Measurements from ENCODE around the gene GOLGA3. TPM values are rescaled to one million over a fixed set of nuclear protein-coding genes. Genes with fewer than 3 reads are reported as not detected.
"Not testable (repeated sequence)": the region's sequence is repeated elsewhere in the genome, so short reads cannot be mapped to it uniquely, and the experiment has no call there.

The GOLGA3 gene
- total RNA-seq, 1 experiment from 2014 or later, result 24.7 TPM

DNA sequence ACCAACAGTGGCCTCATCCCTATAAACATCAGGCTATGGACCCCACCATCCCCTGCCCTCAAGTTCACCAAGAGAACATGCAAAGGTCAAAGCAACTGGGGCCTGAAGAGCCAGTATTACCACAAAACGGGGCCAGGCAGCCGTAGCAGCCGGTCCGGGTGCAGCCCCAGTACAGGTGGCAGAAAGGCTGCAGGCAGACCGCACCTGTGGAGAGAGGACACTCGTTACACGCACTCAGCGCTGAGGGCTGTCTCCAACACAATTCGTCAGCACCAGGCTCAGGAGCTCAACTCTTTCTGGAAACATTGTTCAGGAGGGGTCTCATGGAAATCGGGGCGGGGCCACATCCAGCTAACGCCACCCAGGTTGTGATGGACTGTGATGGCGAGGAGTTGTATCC is 19.9 kb upstream of the GOLGA3 start:
- in situ Hi-C loops (cut with HindIII; ENCODE audit: low sequenced_read_pairs), result no loop called here

DNA sequence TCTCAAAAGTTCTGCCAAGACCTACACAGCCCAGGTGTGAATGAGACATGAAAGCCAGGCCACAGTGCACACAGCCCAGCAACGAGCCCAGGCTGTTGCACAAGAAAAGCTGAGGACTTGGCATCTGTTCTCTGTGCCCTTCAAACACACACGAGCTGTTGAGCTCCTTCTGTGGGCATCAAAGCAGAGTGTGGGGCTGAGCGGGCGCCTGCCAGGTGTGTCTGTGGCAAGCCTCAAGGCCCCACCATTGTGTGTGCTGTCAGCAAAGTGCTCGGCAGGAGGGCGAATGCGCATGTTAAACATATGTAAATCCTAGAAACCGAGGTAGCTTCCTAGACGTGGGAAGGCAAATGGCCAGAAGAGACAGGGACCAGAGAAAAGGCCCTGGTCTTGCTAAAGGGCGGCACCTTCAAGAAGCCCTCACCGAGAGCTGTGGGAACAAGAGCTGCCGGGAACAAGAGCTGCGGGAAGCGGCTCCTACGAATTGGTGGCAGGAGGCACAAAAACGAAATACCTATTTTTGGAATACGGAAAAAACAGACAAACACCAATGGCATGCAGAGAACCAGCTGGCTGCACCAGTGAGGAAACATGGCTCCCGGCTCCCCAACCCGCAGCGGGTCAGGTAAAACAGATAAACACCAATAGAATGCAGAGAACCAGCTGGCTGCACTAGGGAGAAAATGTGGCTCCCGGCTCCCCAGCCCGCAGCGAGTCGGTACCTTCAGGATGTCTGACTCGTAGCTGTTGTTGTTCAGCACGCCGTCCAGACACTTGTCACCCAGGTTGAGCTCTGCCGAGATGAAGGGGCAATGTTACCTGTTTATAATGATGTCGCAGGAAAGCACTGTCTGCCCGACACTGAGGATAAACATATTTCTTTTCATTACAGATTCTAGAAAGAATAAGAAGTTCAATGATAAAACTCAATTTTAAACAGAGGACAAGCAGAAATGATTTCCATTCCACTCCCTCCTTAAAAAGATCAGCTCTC is 19.0 kb upstream of the GOLGA3 start:
- peak; percentile 84 for DNase-seq (ENCODE audit: low spot score)
- in situ Hi-C loops (cut with HindIII; ENCODE audit: low sequenced_read_pairs), result no loop called here

More for the DNA sequence above, 19.9 kb upstream of the GOLGA3 start:
- peak; percentile 36 for DNase-seq (ENCODE audit: low spot score)

DNA sequence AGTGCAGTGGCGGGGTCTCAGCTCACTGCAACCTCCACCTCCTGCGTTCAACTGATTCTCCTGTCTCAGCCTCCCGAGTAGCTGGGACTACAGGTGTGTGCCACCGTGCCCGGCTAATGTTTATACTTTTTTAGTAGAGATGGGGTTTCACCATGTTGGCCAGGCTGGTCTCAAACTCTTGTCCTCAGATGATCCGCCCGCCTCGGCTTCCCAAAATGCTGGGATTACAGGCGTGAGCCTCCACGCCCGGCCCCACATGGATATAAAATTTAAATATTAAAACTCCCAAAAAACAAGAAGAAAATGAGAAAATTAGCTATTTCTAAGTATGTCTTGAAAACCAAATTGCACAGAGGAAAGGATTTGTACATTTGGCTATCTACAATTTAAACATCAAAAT is 16.0 kb upstream of the GOLGA3 start:
- in situ Hi-C loops (cut with HindIII; ENCODE audit: low sequenced_read_pairs); DNase-seq (ENCODE audit: low spot score): not testable (repeated sequence)

DNA sequence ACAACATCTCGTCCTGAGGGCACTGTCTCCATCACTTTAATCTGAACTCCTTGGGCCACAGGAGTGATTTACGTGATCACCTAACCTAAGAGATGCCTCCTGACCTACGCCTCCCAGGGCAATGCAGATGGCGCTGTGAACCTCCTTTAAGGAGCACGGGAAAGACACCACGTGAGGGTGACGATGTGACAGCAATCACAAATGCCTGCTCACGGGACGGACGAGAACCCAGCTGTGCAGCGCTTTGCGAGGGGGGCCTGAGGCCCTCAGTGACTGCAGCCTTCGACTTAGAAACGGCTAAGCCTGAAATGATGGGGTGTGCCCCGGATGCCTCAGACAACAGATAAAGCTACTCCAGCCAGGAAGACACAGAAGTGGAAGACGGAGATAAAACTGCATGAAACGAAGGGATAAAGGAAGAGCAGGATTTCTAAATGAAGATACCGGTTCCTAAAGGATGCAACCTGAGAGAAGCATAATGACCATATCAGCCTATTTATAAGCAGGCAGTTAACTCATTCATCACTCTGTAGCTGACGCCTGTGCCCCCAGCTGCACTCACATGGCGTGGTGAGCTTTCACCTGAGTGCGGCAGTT is 13.9 kb upstream of the GOLGA3 start:
- no peak for DNase-seq (ENCODE audit: low spot score)
- in situ Hi-C loops (cut with HindIII; ENCODE audit: low sequenced_read_pairs), result no loop called here

DNA sequence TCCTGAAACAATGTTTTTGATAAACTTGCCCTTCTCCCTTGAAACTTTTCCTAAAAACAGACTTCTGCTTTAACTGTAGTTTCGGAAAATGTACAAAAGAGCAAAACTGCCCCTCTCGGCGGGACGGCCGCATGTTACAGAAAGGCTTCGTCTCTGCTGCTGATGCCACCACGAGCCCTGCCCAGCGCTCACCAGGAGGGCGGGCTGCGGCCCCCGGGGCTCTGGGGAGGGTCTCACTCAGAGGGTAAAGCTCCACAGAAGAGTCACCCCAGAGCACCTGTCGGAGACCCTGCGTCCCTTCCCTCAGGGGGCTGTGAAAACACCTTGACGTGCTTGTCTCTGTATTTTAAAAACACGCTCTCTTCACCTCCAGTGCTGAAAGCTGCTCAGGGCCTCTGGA is 12.5 kb upstream of the GOLGA3 start:
- no peak for DNase-seq (ENCODE audit: low spot score)
- in situ Hi-C loops (cut with HindIII; ENCODE audit: low sequenced_read_pairs), result no loop called here

DNA sequence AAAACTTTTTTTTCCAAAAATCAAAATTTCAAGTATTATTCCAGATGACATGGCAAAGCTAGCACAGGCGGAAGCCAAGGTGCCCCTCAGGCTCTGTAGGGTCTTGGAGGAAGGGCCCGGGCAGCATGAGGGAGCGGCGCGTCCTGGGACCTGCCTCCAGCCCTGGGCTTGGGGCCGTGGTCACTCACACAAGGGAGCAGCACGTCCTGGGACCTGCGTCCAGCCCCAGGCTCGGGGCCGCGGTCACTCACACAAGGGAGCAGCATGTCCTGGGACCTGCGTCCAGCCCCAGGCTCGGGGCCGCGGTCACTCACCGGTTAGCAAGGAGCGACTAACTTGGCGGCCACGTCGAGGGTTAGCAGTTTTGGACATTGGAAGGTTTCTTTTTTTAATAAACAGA is 11.9 kb upstream of the GOLGA3 start:
- in situ Hi-C loops (cut with HindIII; ENCODE audit: low sequenced_read_pairs), result no loop called here
- DNase-seq (ENCODE audit: low spot score), result no peak

DNA sequence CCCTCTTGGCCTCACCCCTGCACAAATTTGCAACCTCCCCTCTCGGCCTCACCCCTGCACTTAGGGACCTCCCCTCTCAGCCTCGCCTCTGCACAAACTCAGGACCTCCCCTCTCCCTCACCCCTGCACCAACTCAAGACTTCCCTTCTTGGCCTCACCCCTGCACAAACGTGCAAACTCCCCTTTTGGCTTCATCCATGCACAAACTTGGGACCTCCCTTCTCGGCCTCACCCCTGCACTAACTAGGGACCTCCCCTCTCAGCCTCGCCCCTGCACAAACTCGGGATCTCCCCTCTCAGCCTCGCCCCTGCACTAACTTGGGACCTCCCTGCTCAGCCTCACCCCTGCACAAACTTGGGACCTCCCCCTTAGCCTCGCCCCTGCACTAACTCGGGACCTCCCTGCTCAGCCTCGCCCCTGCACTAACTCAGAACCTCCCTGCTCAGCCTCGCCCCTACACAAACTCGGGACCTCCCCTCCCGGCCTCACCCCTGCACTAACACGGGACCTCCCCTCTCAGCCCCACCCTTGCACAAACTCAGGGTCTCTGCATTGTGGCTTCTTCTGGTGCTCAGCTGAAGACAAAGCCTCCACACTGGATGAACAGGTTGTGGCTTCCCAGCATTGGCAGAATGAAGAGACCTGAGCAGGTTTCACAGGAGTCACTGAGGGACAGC is 11.0 kb upstream of the GOLGA3 start:
- DNase-seq (ENCODE audit: low spot score), result no peak
- in situ Hi-C loops (cut with HindIII; ENCODE audit: low sequenced_read_pairs), result no loop called here

DNA sequence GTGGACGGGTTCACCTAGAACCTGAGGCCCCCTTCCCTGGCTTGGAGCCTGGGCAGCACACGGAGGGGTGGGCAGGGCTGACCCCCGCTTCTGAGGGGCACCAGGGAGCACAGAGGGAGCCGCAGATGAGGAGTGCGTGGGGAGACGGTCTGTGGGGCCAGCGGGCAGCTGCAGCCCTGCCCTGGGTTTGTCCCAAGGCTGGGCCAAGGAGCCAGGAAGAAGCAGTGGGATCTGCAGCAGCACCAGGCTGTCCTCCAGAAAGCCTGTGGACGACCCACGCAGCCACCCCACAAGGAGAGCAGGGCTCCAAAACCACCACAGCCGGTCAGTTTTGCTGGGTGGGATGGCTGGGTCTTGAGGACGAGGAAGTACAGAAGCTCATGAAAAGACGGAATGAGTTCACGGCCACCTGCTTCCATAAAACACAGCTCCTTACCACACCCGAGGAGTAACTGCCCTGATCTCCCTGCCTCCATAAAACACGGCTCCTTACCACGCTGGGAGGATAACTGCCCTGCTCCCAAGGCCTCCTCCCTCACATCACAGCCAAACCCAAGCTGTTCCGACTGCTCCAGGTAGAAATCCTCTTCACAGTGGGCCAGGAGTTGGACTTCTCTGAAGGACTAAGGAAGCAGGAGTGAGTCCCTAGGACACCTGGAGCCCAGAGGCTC is 9.9 kb upstream of the GOLGA3 start:
- in situ Hi-C loops (cut with HindIII; ENCODE audit: low sequenced_read_pairs), result no loop called here
- peak; percentile 20 for DNase-seq (ENCODE audit: low spot score)

DNA sequence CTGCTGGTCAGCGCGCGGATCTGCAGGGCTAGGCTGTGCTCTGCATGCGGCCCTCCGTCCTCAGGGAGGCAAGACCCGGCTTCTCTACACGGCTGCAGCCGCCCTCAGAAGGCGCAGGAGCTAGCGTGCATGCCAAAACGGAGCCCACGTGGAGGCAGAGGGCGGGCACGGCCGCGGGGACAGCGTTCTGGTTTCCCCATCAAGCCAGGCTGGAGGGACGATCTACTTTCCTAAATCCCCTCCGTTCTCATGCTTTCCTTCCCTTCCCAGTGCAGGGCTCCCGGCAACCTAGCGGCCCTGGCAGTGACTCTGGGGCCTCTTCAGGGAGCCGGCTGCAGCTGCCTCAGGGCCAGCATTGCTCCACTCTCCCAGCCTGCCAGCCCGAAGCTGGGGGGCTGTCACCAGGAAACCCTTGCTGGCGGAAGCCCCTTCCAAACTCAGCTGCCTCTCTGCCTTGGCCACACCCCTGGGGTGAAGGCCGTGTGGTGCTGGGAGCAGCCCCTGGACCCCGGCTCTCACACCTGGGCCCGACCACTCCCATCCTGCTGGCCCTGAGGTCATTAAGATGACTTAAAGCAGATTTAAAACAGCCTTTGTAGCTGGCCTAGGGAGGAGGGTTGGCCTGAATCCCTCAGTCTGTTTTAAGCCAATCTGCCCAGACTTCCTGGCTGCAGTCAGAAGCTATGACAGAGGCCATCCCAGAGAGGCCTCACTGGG is 9.2 kb upstream of the GOLGA3 start:
- peak; percentile 77 for DNase-seq (ENCODE audit: low spot score)
- in situ Hi-C loops (cut with HindIII; ENCODE audit: low sequenced_read_pairs), result no loop called here

DNA sequence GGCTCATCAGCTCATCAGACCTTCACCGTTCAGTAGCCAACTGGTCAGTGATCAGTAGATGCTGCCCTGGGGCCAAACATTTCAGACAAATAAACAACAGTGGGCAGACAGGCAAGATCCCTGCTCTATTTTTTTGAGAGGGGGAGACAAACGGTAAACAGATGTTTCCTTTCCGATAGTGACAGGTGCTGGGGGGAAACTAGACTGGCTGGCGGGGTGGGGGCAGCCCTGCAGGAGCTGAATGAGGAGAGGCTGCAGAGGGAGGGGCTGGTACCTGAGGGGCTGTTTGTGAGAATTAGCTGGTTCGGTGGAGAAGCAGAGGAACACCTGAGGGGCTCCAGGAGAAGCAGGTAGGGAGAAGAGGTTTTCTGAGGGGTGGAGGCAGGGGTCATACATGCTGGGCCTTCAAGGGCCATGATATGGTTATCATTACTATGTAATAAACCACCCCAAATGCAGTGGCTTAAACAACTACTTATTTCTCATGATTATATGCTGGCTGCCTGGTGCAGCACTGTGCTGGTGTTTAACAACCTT is 8.2 kb upstream of the GOLGA3 start:
- peak; percentile 58 for DNase-seq (ENCODE audit: low spot score)

DNA sequence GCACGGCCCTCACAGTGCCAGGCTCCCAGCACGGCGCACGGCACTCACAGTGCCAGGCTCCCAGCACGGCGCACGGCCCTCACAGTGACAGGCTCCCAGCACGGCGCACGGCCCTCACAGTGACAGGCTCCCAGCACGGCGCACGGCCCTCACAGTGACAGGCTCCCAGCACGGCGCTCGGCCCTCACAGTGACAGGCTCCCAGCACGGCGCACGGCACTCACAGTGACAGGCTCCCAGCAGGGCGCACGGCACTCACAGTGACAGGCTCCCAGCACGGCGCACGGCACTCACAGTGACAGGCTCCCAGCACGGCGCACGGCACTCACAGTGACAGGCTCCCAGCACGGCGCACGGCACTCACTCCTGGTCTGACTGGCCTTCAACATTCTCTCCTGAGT is 7.6 kb upstream of the GOLGA3 start:
- DNase-seq (ENCODE audit: low spot score); in situ Hi-C loops (cut with HindIII; ENCODE audit: low sequenced_read_pairs): not testable (repeated sequence)

More for the DNA sequence above, 8.2 kb upstream of the GOLGA3 start:
- in situ Hi-C loops (cut with HindIII; ENCODE audit: low sequenced_read_pairs), result no loop called here

DNA sequence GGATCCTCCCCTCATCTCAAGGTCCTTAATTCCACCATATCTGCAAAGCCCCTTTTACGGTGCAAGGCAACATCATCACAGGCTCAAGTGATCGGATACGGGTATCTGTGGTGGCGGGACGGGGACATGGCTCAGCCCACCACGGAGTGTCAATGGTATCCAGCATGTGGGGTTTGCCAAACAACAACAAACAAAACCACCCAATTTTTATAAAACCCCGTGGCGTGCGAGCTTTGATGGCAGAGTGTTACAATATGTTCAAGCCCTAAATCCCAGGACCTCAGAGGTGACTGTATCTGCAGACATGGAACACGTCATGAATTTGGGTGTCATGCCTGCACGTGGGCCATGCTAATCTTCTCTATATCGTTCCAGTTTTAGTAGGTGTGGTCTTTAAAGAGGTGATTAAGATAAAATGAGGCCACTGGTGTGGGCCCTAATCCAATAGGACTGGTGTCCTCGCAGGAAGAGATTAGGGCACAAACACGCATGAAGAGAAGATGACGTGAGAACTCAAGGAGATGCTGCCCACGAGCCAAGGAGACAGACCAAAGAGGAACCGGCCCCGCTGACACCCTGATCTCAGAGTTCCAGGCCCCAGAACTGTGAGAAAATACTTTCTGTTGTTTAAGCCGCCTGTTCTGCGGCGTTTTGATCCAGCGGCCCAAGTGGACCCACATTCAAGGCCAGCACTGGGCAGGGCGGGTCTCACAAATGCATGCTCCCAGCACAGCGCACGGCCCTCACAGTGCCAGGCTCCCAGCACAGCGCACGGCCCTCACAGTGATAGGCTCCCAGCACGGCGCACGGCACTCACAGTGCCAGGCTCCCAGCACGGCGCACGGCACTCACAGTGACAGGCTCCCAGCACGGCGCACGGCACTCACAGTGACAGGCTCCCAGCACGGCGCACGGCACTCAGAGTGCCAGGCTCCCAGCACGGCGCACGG is 6.7 kb upstream of the GOLGA3 start:
- peak; percentile 73 for DNase-seq (ENCODE audit: low spot score)
- in situ Hi-C loops (cut with HindIII; ENCODE audit: low sequenced_read_pairs), result no loop called here

DNA sequence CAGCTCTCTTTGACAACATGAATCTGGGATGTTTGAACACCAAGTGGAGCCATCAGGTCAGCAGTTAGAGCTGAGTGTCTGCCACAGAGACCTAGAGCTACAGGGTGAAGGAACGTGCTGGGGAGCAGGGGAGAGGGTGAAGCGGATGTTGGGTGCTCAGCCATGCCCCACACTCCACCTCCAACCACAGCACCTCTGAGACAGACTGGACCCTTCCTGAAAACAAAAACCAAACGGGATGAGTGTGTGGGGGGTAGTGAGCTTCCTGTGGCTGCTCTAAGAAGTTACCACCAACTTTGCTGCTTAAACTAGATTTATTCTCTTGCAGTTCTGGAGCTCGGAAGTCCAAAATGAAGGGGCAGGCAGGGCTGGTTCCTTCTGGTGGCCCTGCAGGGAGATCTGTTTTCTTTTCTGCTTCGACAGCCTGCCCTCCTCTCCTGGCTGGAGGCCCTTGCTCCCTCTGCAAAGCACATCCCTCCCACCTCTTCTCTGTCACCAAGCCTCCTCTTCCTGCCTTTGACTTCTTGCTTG is 5.6 kb upstream of the GOLGA3 start:
- peak; percentile 64 for DNase-seq (ENCODE audit: low spot score)
- in situ Hi-C loops (cut with HindIII; ENCODE audit: low sequenced_read_pairs), result no loop called here

DNA sequence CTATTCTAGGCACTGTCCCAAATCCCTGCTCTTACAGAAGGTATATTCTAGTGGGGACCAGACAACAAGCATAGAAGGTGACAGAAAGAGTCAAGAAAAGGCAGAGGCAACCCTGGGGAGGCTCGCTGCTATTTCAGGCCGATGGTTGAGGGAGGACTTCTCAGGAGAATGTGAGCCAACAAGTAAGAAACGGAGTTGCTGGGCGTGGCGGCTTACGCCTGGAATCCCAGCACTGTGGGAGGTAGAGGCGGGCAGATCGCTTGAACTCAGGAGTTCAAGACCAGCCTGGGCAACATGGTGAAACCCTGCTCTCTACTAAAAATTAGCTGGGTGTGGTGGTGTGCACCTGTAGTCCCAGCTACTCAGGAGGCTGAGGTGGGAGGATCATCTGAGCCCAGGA is 4.7 kb upstream of the GOLGA3 start:
- in situ Hi-C loops (cut with HindIII; ENCODE audit: low sequenced_read_pairs), result no loop called here
- no peak for DNase-seq (ENCODE audit: low spot score)

DNA sequence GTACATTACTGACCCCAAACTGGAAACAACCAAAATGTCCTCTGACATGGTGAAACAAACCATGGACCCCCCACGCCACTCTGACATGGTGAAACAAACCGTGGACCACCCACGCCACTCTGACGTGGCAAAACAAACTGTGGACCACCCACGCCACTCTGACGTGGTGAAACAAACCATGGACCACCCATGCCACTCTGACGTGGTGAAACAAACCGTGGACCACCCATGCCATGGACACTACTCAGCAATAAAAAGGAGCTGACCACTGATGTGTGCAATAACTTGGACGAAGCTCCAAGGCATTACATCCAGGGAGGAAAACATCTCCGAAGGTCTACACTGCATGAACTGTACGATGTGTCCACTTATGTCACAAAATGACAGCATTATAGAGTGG is 3.1 kb upstream of the GOLGA3 start:
- DNase-seq (ENCODE audit: low spot score), result no peak
- in situ Hi-C loops (cut with HindIII; ENCODE audit: low sequenced_read_pairs), result no loop called here

DNA sequence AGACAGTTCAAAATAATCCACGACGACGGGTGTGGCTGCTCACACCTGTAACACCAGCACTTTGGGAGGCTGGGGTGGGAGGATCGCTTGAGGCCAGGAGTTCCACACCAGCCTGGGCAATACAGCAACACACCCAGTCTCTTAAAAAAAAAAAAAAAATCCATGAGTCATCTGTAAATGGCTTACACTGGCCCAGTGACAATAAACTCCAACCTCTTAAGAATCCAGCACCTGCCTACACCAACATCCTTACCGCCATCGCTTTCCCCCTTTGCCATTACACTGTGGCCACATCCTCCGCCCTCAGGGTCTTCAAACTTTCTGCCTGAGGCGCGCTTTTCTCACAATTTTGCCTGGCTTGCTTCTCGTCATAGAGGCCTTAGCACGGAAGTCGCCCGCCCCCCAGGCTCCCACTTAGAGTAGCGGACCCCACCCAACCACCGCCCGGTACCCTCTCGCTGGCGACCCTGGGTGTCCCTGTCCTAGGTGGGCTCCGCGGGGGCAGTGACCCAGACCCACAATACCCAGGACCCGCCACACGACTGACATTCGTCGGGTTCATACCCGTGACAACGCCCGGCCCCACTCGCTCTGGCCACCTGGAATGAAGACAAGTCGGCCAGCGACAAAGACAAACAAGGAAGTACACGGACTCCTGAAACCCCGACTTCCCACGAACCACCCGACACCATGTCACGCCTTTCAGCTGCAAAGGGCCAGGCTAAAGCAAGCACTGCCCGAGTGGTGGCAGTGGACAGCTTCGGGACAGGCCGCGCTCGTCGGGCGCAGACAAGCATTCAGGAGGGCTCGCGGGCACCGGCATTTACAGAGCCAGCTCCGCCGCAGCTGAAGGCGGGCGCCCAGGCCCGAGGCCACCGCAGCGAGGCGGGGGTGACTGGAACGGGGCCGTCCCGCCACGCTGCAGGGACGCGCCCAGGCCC is 636 bp downstream of the GOLGA3 start:
- in situ Hi-C loops (cut with HindIII; ENCODE audit: low sequenced_read_pairs), result no loop called here
- peak; percentile 14 for DNase-seq (ENCODE audit: low spot score)
